ENCODE data around the gene GNE. TPM values are rescaled to one million over a fixed set of nuclear protein-coding genes. Genes with fewer than 3 reads are reported as not detected.
A peak's percentile ranks its signal among the peaks of the same experiment; 100 is the strongest.

The GNE gene
- polyA plus RNA-seq, 1 donor: 11.4 TPM

DNA sequence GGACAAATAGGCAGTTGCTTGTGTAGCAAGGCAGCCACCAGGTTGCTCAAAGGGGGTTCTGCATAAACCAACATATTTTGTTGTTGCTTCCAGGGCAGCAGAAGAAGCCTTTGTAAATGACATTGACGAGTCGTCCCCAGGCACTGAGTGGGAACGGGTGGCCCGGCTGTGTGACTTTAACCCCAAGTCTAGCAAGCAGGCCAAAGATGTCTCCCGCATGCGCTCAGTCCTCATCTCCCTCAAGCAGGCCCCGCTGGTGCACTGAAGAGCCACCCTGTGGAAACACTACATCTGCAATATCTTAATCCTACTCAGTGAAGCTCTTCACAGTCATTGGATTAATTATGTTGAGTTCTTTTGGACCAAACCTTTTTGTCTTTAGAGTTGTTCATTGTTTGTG lies 46.7 kb downstream of the GNE start:
- Histone ChIP-seq H3K36me3 (ENCODE audit: control insufficient read depth, insufficient read depth, low read length) (peaks cover 86% of the 10 kb centered on the region), H3K27ac (ENCODE audit: low read length) (no peak overlapping the region)
- no CpG with 5 or more reads among the region's 7 CpGs for WGBS (ENCODE audit: insufficient coverage, low lambda C conversion rate)

DNA sequence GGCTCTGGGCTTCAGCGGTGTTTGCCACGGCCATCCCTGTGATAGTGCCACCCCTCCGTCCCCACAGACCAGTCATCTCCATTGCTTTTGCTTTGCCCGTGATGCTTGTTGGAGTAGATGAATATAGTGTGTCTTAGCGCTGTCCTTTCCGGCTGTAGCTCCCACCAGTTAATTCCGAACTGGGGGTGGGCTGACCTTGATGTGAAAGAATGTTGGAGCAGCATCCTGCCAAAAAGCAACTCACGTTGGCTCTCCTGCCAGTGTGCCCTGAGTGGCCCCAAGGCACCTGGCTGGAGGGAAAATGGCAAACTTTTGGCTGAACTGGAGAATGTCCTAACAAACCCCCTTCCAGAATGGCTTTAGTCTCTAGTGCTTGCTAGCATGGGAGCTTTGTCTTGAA lies 47.5 kb downstream of the GNE start:
- no CpG with 5 or more reads among the region's 8 CpGs for WGBS (ENCODE audit: insufficient coverage, low lambda C conversion rate)

More for the DNA sequence above, 46.7 kb downstream of the GNE start:
- Histone ChIP-seq H3K27me3 (ENCODE audit: control insufficient read depth, insufficient read depth, low read length) (no peaks in the 10 kb centered on the region), H3K4me1 (ENCODE audit: control insufficient read depth, insufficient read depth, low read length) (no peaks in the 10 kb centered on the region), H3K4me3 (ENCODE audit: low read length) (no peak overlapping the region), H3K9me3 (ENCODE audit: control insufficient read depth, low read depth, low read length) (no peaks in the 10 kb centered on the region)
- no peak for DNase-seq

DNA sequence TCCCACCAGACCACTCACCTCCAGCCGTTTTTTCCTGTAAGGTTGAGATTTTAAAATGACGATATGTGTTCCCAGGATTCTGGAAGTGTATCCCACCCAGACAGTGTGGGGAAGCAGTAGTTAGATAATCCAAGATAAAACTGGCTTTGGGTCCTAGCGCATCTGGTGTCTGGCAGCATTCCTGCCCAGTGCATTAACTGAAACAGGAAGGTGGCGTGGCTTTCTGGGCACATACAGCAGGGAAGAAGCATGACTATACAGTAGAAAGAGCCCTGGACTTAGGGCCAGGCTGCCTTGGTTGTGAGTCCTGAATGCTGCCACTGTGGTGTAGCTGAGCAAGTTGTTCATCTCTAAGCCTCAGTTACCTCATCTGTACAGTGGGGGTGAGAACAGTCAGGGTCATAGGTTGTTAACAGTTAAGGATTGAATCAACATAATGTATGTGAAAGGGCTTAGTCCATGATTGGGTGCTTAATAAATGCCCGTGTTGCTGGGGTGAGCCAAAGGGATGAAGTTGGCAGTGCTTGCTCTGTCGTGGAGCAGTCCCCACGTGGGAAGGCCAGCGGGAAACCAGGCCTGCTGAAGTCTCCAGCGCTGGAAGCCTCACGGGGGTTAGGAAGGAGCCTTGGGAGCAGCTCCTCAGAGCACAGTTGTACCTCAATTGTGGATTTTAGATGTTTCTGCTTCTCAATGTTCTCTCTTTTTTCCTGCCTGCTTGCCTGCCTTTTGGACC lies 49.6 kb downstream of the GNE start:
- Histone ChIP-seq H3K9me3 (ENCODE audit: control insufficient read depth, low read depth, low read length) (no peaks in the 10 kb centered on the region), H3K4me3 (ENCODE audit: low read length) (no peak overlapping the region), H3K27ac (ENCODE audit: low read length) (no peak overlapping the region), H3K36me3 (ENCODE audit: control insufficient read depth, insufficient read depth, low read length) (peaks cover 96% of the 10 kb centered on the region), H3K27me3 (ENCODE audit: control insufficient read depth, insufficient read depth, low read length) (no peaks in the 10 kb centered on the region), H3K4me1 (ENCODE audit: control insufficient read depth, insufficient read depth, low read length) (no peaks in the 10 kb centered on the region)
- no CpG with 5 or more reads among the region's 10 CpGs for WGBS (ENCODE audit: insufficient coverage, low lambda C conversion rate)
- DNase-seq: no peak

More for the DNA sequence above, 47.5 kb downstream of the GNE start:
- Histone ChIP-seq H3K27ac (ENCODE audit: low read length) (no peak overlapping the region), H3K27me3 (ENCODE audit: control insufficient read depth, insufficient read depth, low read length) (no peaks in the 10 kb centered on the region), H3K4me1 (ENCODE audit: control insufficient read depth, insufficient read depth, low read length) (no peaks in the 10 kb centered on the region), H3K4me3 (ENCODE audit: low read length) (no peak overlapping the region), H3K9me3 (ENCODE audit: control insufficient read depth, low read depth, low read length) (no peaks in the 10 kb centered on the region), H3K36me3 (ENCODE audit: control insufficient read depth, insufficient read depth, low read length) (peaks cover 92% of the 10 kb centered on the region)
- no peak for DNase-seq

DNA sequence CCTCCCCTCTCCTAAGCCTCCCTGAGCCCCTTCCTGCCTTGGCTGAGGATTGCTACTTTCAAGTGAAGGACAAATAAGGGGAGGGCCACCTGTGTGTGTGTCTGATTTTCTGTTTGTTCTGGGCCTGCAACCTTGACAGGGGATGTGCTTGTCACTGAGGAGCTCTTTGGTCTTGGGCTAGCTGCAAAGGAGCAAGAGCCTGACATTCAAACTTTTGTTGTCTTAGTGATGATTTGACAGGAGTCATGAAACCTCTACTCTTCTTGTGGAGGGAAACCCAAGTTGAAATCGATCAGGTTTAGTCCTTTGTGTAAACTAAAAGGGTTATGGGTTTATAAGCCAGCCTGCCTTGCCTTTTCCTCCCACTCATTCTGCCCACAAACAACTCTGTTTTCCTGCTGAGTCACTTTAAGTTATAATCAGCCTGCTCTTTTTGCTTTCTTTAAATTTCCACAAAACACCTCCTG lies 50.7 kb downstream of the GNE start:
- Histone ChIP-seq H3K4me3 (ENCODE audit: low read length) (no peak overlapping the region), H3K27ac (ENCODE audit: low read length) (no peak overlapping the region), H3K36me3 (ENCODE audit: control insufficient read depth, insufficient read depth, low read length) (peaks cover 95% of the 10 kb centered on the region), H3K9me3 (ENCODE audit: control insufficient read depth, low read depth, low read length) (no peaks in the 10 kb centered on the region), H3K4me1 (ENCODE audit: control insufficient read depth, insufficient read depth, low read length) (no peaks in the 10 kb centered on the region), H3K27me3 (ENCODE audit: control insufficient read depth, insufficient read depth, low read length) (no peaks in the 10 kb centered on the region)
- no CpG with 5 or more reads among the region's 1 CpG for WGBS (ENCODE audit: insufficient coverage, low lambda C conversion rate)
- no peak for DNase-seq

DNA sequence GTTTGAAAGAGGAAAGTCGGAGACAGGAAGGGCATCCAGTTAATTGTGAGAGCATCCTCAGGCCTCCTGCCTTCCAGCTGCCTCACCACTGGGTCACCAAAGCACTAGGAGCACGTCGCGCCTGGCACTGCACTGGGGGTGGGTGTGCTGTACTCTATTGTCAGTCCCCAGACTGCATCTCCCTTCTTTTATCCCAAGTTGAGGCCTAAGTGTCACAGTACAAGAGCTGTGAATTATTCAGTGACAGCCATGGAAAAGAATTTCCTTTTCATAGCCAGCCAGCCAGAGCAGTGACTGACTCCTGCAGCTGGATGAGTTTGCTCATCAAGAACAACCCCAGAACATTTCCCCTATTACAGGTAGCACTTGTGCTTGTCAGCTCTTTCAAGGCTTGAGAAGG lies 51.2 kb downstream of the GNE start:
- Histone ChIP-seq H3K27ac (ENCODE audit: low read length) (no peak overlapping the region), H3K9me3 (ENCODE audit: control insufficient read depth, low read depth, low read length) (no peaks in the 10 kb centered on the region), H3K4me1 (ENCODE audit: control insufficient read depth, insufficient read depth, low read length) (no peaks in the 10 kb centered on the region), H3K36me3 (ENCODE audit: control insufficient read depth, insufficient read depth, low read length) (peaks cover 95% of the 10 kb centered on the region), H3K4me3 (ENCODE audit: low read length) (no peak overlapping the region), H3K27me3 (ENCODE audit: control insufficient read depth, insufficient read depth, low read length) (no peaks in the 10 kb centered on the region)
- no peak for DNase-seq
- no CpG with 5 or more reads among the region's 4 CpGs for WGBS (ENCODE audit: insufficient coverage, low lambda C conversion rate)

DNA sequence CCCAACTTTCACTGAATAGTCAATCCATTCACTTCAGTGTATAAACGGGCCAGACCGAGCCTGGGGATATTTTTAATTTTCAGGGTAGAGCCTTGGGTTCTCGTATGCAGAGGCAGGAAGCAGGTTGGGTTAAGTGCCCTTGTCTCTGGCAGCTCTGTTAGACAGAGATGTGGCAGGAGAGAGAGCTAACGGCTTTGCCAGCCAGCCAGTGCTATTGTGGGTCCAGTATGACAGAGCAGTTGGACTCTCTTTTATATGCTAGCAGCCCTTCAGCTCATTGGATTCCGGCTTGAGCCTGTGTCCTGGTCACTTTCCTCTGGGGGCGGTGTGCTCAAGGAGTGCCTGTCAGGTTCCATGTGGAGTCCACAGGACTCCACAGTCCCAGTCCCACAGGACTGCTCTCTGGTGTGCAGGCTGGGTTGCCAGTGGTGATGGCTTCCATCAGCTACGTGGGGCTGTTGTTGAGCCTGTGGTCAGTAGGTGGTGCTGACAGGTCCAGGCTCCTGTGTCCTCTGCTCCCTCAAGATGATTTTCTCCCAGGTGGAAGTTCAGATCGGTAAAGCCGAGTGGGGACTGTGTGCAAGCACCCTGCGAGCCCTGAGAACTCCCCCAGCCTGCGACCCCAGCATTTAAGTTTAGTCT lies 53.2 kb downstream of the GNE start:
- peaks cover 94% of the 10 kb centered on the region for H3K36me3 ChIP-seq (ENCODE audit: control insufficient read depth, insufficient read depth, low read length)
- peak in 1 of 2 donors; percentile 17 for DNase-seq
- no peaks in the 10 kb centered on the region for H3K27me3 ChIP-seq (ENCODE audit: control insufficient read depth, insufficient read depth, low read length)
- H3K4me1 ChIP-seq (ENCODE audit: control insufficient read depth, insufficient read depth, low read length): no peaks in the 10 kb centered on the region
- no peak overlapping the region for H3K27ac ChIP-seq (ENCODE audit: low read length)
- no peak overlapping the region for H3K4me3 ChIP-seq (ENCODE audit: low read length)
- H3K9me3 ChIP-seq (ENCODE audit: control insufficient read depth, low read depth, low read length): no peaks in the 10 kb centered on the region
- WGBS (ENCODE audit: insufficient coverage, low lambda C conversion rate): no CpG with 5 or more reads among the region's 11 CpGs

DNA sequence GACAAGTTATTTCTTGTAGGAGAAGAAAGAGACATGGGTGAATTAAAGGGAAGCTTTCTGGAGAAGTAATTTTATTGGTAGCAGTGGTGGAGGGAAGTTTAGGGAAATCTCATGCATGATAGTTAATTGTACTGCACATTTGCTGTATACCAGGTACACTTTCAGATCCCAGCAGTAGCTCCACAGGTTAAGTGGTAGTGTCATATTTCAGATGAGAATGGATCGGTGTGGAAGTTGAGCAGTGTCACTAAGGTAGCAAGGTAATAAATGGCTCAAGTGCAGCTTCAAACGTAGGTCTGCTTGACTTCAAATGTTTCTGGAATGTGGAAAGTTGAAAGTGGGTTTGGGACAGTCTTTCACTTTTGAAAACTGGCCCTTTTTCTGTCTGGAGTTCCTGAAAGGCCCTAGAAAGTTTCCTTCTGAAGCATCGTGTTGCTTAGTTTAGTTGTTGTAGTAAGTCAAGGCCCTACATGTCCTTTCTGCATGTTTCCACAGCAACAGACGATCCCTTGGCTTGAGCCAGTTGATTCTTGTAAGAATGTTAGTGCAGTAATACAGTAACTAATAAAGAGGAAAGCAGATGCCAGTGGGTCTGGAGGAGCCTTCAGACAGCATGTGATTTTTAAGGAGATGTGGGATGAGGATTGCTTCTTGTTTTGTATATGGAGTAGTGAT lies 63.8 kb downstream of the GNE start:
- Histone ChIP-seq H3K27ac (ENCODE audit: low read length) (no peak overlapping the region), H3K27me3 (ENCODE audit: control insufficient read depth, insufficient read depth, low read length) (no peaks in the 10 kb centered on the region), H3K36me3 (ENCODE audit: control insufficient read depth, insufficient read depth, low read length) (peaks cover 21% of the 10 kb centered on the region), H3K4me1 (ENCODE audit: control insufficient read depth, insufficient read depth, low read length) (peaks cover 12% of the 10 kb centered on the region), H3K4me3 (ENCODE audit: low read length) (no peak overlapping the region), H3K9me3 (ENCODE audit: control insufficient read depth, low read depth, low read length) (no peaks in the 10 kb centered on the region)
- DNase-seq: no peak
- no CpG with 5 or more reads among the region's 4 CpGs for WGBS (ENCODE audit: insufficient coverage, low lambda C conversion rate)

DNA sequence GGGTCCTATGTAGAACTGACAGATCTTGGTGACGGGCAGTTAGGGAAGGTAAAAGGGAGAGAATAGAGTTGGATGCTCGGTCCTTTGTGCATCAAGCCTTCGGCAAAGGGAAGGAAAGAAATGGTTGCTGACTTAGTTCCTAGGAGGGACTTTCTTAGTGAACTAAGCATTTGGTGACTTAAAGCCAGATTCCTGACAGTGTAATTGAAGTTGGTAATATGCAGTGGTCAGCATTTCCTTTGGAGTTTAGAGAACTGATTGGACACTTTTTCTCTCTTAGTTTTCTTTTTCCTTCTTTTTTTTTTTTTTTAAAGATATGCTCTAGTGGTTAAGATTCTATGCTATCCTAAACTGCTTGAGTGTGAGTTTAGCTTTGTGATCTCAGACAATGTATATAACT lies 65.2 kb downstream of the GNE start:
- H3K9me3 ChIP-seq (ENCODE audit: control insufficient read depth, low read depth, low read length): no peaks in the 10 kb centered on the region
- H3K36me3 ChIP-seq (ENCODE audit: control insufficient read depth, insufficient read depth, low read length): peaks cover 8% of the 10 kb centered on the region
- no peak overlapping the region for H3K4me3 ChIP-seq (ENCODE audit: low read length)
- no peaks in the 10 kb centered on the region for H3K27me3 ChIP-seq (ENCODE audit: control insufficient read depth, insufficient read depth, low read length)
- no peak for DNase-seq
- no peak overlapping the region for H3K27ac ChIP-seq (ENCODE audit: low read length)
- 100% methylated on average over 1 of the region's 3 CpGs for WGBS (ENCODE audit: insufficient coverage, low lambda C conversion rate)
- peaks cover 12% of the 10 kb centered on the region for H3K4me1 ChIP-seq (ENCODE audit: control insufficient read depth, insufficient read depth, low read length)

DNA sequence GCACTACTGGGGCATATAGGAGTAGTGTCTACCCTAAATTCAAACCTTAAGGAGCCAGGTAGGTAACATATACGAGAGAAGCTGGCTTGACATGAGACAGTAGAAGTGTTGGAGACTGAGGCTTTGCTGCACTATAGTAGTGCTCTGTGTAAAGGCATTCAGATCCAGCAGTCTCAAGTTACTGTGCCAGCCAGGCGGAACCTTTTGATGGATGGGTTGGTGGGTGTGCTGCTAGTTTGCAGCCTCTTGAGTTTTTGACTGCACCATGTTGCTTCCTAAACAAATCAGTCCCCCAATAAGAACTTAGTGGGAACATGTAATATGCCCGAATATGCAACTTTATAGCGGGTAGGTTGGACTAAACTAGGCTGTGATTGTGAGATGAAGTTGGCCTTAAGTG lies 66.1 kb downstream of the GNE start:
- Histone ChIP-seq H3K4me3 (ENCODE audit: low read length) (peak overlapping the region; percentile 71), H3K27ac (ENCODE audit: low read length) (no peak overlapping the region), H3K36me3 (ENCODE audit: control insufficient read depth, insufficient read depth, low read length) (peaks cover 6% of the 10 kb centered on the region), H3K4me1 (ENCODE audit: control insufficient read depth, insufficient read depth, low read length) (peaks cover 12% of the 10 kb centered on the region), H3K9me3 (ENCODE audit: control insufficient read depth, low read depth, low read length) (no peaks in the 10 kb centered on the region), H3K27me3 (ENCODE audit: control insufficient read depth, insufficient read depth, low read length) (no peaks in the 10 kb centered on the region)
- DNase-seq: no peak
- no CpG with 5 or more reads among the region's 4 CpGs for WGBS (ENCODE audit: insufficient coverage, low lambda C conversion rate)

DNA sequence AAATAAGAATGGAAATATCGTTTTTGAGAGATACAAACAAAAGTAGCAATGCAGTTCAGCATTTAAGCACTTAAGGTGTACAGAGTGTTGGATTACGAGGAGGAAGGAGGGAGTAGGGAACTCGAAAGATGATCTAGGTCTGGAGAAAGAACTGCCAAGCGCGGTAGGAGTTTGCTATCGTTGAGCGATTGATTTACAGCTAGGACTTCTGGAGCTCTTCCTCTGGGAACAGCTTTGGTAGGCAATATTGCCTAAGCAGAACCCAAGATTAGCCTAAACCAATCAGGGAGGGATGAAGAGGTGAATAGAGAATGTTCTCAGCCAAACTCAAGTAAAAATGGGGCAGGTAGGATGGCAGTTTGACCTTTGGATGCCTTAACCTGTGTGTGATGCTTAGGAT lies 66.6 kb downstream of the GNE start:
- WGBS (ENCODE audit: insufficient coverage, low lambda C conversion rate): no CpG with 5 or more reads among the region's 7 CpGs

More for the DNA sequence above, 66.6 kb downstream of the GNE start:
- Histone ChIP-seq H3K36me3 (ENCODE audit: control insufficient read depth, insufficient read depth, low read length) (peaks cover 3% of the 10 kb centered on the region), H3K27me3 (ENCODE audit: control insufficient read depth, insufficient read depth, low read length) (no peaks in the 10 kb centered on the region), H3K9me3 (ENCODE audit: control insufficient read depth, low read depth, low read length) (no peaks in the 10 kb centered on the region), H3K27ac (ENCODE audit: low read length) (peak overlapping the region; percentile 93), H3K4me3 (ENCODE audit: low read length) (peak overlapping the region; percentile 71), H3K4me1 (ENCODE audit: control insufficient read depth, insufficient read depth, low read length) (peaks cover 12% of the 10 kb centered on the region)
- DNase-seq: no peak
